BJ (cell line): ENCODE measurements around the gene NOVA2. TPM values are rescaled to one million over a fixed set of nuclear protein-coding genes. Genes with fewer than 3 reads are reported as not detected.

ENCODE experiments used
- CTCF ChIA-PET: fragments of 350-600 bp; formaldehyde crosslinking; extraction: SDS; loops from one replicate; lab custom pipeline; 2021; ENCODE audit warnings: antibody characterized with exemption, inconsistent platforms; lab: Yijun Ruan, JAX
- POLR2A ChIA-PET: fragments of 300-600 bp; sonication (Branson Sonifier 250); formaldehyde crosslinking; extraction: SDS; loops from one replicate; lab custom pipeline; 2021; ENCODE audit warnings: antibody characterized with exemption; lab: Charles Lee
- DNase-seq: peaks from one replicate; pipeline ENCODE4 v3.0.0-alpha.2; 2011; ENCODE audit warnings: low read depth
- H3K27me3 ChIP-seq: 2 replicates; pipeline ENCODE4 v1.6.0; 2011; ENCODE audit warnings: low read length; ENCODE audit not compliant: control insufficient read depth, insufficient read depth
- H3K36me3 ChIP-seq: 2 replicates; pipeline ENCODE4 v1.5.1; 2011; ENCODE audit warnings: low read length; ENCODE audit not compliant: control insufficient read depth, insufficient read depth
- H3K4me3 ChIP-seq: 2 replicates; pipeline ENCODE4 v1.5.1; 2011; ENCODE audit warnings: low read depth, mild to moderate bottlenecking, control low read depth, low read length
- polyA plus RNA-seq: library from polyadenylated mRNA; depleted of rRNA; stranded (reverse); fragments of >200 nt; gene quantifications from 2 replicates; pipeline ENCODE4 v1.2.3, GENCODE V29; 2011
- TF ChIP-seq, protein P1 (sequence below): IDR thresholded peaks from 2 replicates; pipeline ENCODE4 v1.5.1; 2011; ENCODE audit warnings: low read depth, mild to moderate bottlenecking, control low read depth, inconsistent platforms, low read length, moderate library complexity; ENCODE audit not compliant: insufficient read depth

The NOVA2 gene
- polyA plus RNA-seq, 1 experiment = 0.01 TPM

DNA sequence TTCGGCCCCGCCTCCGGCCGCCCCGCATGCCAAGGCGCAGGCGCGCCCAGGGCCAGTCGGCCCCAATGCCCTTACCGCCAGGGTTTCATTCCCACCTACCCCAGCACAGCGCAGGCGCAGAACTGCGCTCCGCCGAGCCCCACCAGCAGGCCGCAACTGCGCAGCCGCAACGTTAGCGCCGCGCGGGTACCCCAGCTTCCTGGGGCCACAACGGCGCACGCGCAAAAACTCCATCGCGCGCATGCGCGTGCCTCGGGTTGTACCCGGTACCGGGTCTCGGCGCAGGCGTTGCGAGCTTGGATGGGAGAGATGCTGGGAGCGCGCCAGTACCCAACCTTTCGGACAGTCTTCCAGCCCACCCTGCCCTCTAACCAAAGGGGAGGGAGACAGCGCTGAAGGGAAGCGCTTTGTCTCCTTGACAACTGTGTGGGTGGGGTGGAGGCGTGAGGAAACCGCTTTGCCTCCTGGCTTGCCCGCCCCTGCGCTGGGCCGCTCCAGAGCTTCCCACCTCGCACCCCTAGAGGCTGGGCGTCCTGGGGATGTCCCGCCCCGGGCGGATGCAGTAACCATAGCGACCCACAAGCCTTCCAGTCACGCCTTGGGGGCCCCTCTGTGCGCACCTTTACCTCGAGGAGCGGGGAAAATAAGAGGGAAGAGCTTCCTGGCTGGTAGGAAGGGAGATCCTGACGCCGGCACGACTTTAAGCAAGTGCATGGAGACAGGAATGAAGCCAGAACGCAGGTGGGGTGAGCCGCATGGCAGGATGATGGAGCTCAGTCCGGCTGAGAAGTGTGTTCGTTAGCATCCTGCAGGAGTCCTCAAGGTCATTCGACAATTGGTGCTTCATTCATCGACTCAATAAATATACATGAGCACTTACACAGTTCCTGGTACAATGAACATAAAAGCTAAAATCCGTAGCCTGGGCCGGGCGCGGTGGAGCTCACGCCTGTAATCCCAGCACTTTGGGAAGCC, 70.7 kb downstream of the NOVA2 start:
- peak; percentile 81 for DNase-seq
- POLR2A ChIA-PET = interaction anchor here (0.6 kb wide), 1 partner anchor 1259 kb away, joined by 4 read pairs; the partner anchor contains the start of gene PVR
- peak overlapping the region; percentile 64 for H3K4me3 ChIP-seq

GRCh38 chr19:45901912-45902650, 71.6 kb downstream of the NOVA2 start, which contains the start of gene MYPOP:
Gene MYPOP, minus strand, starts transcription at chr19:45902613. Its CDS starts 840 bp downstream, at chr19:45901773.
- no peak for DNase-seq
- peaks cover 3% of the 10 kb centered on the region for H3K36me3 ChIP-seq
- H3K4me3 ChIP-seq = peak within 1 kb of the TSS; percentile 64
- ChIA-PET CTCF (interaction anchor here (0.5 to 2.3 kb wide), 6 partner anchors 14 to 264 kb away, joined by 3 to 5 read pairs (median 3); partner anchors contain the start of gene SIX5), POLR2A (no interaction called here)
- 0 out of 2 replicates have a peak, but pooled peaks cover 1% of the 10 kb centered on the region for H3K27me3 ChIP-seq
- TF ChIP-seq, protein P1, sequence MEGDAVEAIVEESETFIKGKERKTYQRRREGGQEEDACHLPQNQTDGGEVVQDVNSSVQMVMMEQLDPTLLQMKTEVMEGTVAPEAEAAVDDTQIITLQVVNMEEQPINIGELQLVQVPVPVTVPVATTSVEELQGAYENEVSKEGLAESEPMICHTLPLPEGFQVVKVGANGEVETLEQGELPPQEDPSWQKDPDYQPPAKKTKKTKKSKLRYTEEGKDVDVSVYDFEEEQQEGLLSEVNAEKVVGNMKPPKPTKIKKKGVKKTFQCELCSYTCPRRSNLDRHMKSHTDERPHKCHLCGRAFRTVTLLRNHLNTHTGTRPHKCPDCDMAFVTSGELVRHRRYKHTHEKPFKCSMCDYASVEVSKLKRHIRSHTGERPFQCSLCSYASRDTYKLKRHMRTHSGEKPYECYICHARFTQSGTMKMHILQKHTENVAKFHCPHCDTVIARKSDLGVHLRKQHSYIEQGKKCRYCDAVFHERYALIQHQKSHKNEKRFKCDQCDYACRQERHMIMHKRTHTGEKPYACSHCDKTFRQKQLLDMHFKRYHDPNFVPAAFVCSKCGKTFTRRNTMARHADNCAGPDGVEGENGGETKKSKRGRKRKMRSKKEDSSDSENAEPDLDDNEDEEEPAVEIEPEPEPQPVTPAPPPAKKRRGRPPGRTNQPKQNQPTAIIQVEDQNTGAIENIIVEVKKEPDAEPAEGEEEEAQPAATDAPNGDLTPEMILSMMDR = no peak

More for the DNA sequence above, 70.7 kb downstream of the NOVA2 start:
- TF ChIP-seq, protein P1 = no peak
- peaks cover 3% of the 10 kb centered on the region for H3K36me3 ChIP-seq
- CTCF ChIA-PET = interaction anchor here (0.6 to 2.3 kb wide), 5 partner anchors 13 to 1252 kb away, joined by 3 to 5 read pairs (median 3); partner anchors contain the start of gene IRF2BP1
- 0 out of 2 replicates have a peak, but pooled peaks cover 3% of the 10 kb centered on the region for H3K27me3 ChIP-seq

GRCh38 chr19:45901432-45901911, 72.2 kb downstream of the NOVA2 start:
- peak overlapping the region; percentile 61 for H3K4me3 ChIP-seq
- DNase-seq = no peak
- TF ChIP-seq, protein P1 = no peak
- H3K36me3 ChIP-seq = peaks cover 3% of the 10 kb centered on the region
- POLR2A ChIA-PET = no interaction called here
- CTCF ChIA-PET = interaction anchor here (0.5 to 1.5 kb wide), 4 partner anchors 19 to 264 kb away, joined by 3 to 5 read pairs (median 3); partner anchors contain the start of gene SIX5
- H3K27me3 ChIP-seq = 0 out of 2 replicates have a peak, but pooled peaks cover 1% of the 10 kb centered on the region

GRCh38 chr19:45900738-45901431, 72.8 kb downstream of the NOVA2 start:
- TF ChIP-seq, protein P1 = no peak
- Histone ChIP-seq H3K4me3 (peak overlapping the region; percentile 61), H3K36me3 (peaks cover 3% of the 10 kb centered on the region), H3K27me3 (0 out of 2 replicates have a peak, but pooled peaks cover 1% of the 10 kb centered on the region)
- ChIA-PET POLR2A (no interaction called here), CTCF (interaction anchor here (0.5 to 1.5 kb wide), 2 partner anchors 18 to 263 kb away, joined by 3 to 5 read pairs; no protein-coding TSS in a partner anchor)
- DNase-seq = no peak
